Left ventricle myocardium inferior (tissue), 1 donor: Measurements from ENCODE around the gene CYFIP1. TPM values are rescaled to one million over a fixed set of nuclear protein-coding genes. Genes with fewer than 3 reads are reported as not detected.

Experiments
- DNase-seq: peaks from one replicate; pipeline ENCODE4 v3.0.0-alpha.2; 2020
- H3K27ac ChIP-seq: fragments of 200-600 bp; replicated peaks from 2 replicates; pipeline ENCODE4 v1.8.0; 2021
- H3K27me3 ChIP-seq: fragments of 200-600 bp; 2 replicates; pipeline ENCODE4 v1.8.0; 2021; ENCODE audit warnings: low read depth
- H3K36me3 ChIP-seq: fragments of 200-600 bp; 2 replicates; pipeline ENCODE4 v1.8.0; 2021
- H3K4me1 ChIP-seq: fragments of 200-600 bp; 2 replicates; pipeline ENCODE4 v1.8.0; 2021
- H3K4me3 ChIP-seq: fragments of 200-600 bp; 2 replicates; pipeline ENCODE4 v1.8.0; 2021; ENCODE audit warnings: mild to moderate bottlenecking, moderate library complexity
- H3K9me3 ChIP-seq: fragments of 200-600 bp; replicated peaks from 2 replicates; pipeline ENCODE4 v1.8.0; 2021
- CTCF ChIP-seq: fragments of 200-600 bp; IDR thresholded peaks from 2 replicates; pipeline ENCODE4 v1.8.0; 2021; ENCODE audit warnings: antibody characterized with exemption, mild to moderate bottlenecking, borderline replicate concordance
- intact Hi-C: fragments of 100-400 bp; cut with micrococcal nuclease; formaldehyde crosslinking; loops from one replicate; pipeline ENCODE4 v1.11.0; 2022
- total RNA-seq: library from RNA; stranded (reverse); fragmentation: NEBNext Ultra II Directional; extraction: Animal tissue kit (Norgen Biotek cat#: 25700); gene quantifications from one replicate; pipeline ENCODE4 v1.2.1, GENCODE V29; 2021
- donor health status: DM: no; HTN: yes; CAD: no; lungs with severe emphysema.

The CYFIP1 gene
- total RNA-seq, 1 donor from 2014 or later: 24.1 TPM

- H3K27ac ChIP-seq: no peak overlapping the region
- peaks cover 46% of the 10 kb centered on the region for H3K36me3 ChIP-seq
- no peaks in the 10 kb centered on the region for H3K27me3 ChIP-seq
- no peak overlapping the region for H3K4me3 ChIP-seq
- TF ChIP-seq CTCF: no peak
- DNase-seq: no peak
- intact Hi-C loops: no loop called here
- H3K9me3 ChIP-seq: no peaks in the 10 kb centered on the region
- H3K4me1 ChIP-seq: peaks cover 7% of the 10 kb centered on the region
These were observed 91.9 kb downstream of the CYFIP1 start for GRCh38 chr15:22888120-22888859.

- no peak for DNase-seq
- Histone ChIP-seq H3K9me3 (no peaks in the 10 kb centered on the region), H3K4me1 (peaks cover 7% of the 10 kb centered on the region), H3K27me3 (no peaks in the 10 kb centered on the region), H3K27ac (no peak overlapping the region), H3K4me3 (no peak overlapping the region), H3K36me3 (peaks cover 46% of the 10 kb centered on the region)
- intact Hi-C loops: no loop called here
- no peak for TF ChIP-seq CTCF
These were observed 92.8 kb downstream of the CYFIP1 start for GRCh38 chr15:22887157-22887951.

- no peaks in the 10 kb centered on the region for H3K27me3 ChIP-seq
- peaks cover 51% of the 10 kb centered on the region for H3K36me3 ChIP-seq
- no peak overlapping the region for H3K27ac ChIP-seq
- no peaks in the 10 kb centered on the region for H3K9me3 ChIP-seq
- no peak overlapping the region for H3K4me3 ChIP-seq
- intact Hi-C loops: no loop called here
- no peak for DNase-seq
- TF ChIP-seq CTCF: no peak
- peaks cover 7% of the 10 kb centered on the region for H3K4me1 ChIP-seq
These were observed 95.0 kb downstream of the CYFIP1 start for GRCh38 chr15:22885120-22885519.

- no peaks in the 10 kb centered on the region for H3K27me3 ChIP-seq
- no peak overlapping the region for H3K27ac ChIP-seq
- no peaks in the 10 kb centered on the region for H3K9me3 ChIP-seq
- TF ChIP-seq CTCF: peak; percentile 30
- H3K4me3 ChIP-seq: no peak overlapping the region
- H3K4me1 ChIP-seq: peaks cover 7% of the 10 kb centered on the region
- DNase-seq: no peak
- H3K36me3 ChIP-seq: peaks cover 59% of the 10 kb centered on the region
- intact Hi-C loops: no loop called here
These were observed 95.8 kb downstream of the CYFIP1 start for GRCh38 chr15:22884344-22884743.

GRCh38 chr15:22883196-22883595 is 97.0 kb downstream of the CYFIP1 start:
- no peak for DNase-seq
- Histone ChIP-seq H3K27me3 (no peaks in the 10 kb centered on the region), H3K36me3 (peaks cover 69% of the 10 kb centered on the region), H3K4me1 (peaks cover 7% of the 10 kb centered on the region), H3K4me3 (no peak overlapping the region), H3K27ac (no peak overlapping the region), H3K9me3 (no peaks in the 10 kb centered on the region)
- no peak for TF ChIP-seq CTCF
- intact Hi-C loops: no loop called here
